ENCODE results near the gene NMBR. TPM values are rescaled to one million over a fixed set of nuclear protein-coding genes. Genes with fewer than 3 reads are reported as not detected.

The NMBR gene
- total RNA-seq, 1 donor from 2014 or later = 0.27 TPM

DNA sequence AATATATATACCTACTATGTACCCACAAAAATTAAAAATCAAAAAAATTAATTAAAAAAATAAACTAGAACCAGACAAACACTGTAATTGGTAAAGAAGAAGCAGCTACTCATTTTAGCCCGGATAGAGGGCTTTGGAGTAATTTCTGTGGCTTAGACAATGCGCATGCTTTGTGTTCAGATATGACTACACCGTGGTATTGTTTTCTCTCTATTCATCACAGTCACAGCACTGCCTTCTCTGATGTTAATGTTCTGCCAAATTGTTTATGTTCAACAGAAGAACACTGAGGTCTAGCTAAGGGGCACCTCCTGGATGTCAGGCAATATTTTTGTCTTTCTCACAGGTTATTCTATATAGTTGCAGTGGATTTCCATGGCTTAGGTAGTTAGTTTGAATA lies 91.7 kb downstream of the NMBR start:
- DNase-seq (ENCODE audit: low spot score in 2 of 2, unreplicated experiment in 2 of 2) = no peak
- Mint-ChIP-seq H3K9me3 (peaks cover 38% of the 10 kb centered on the region), H3K27me3 (ENCODE audit: low read depth) (no peaks in the 10 kb centered on the region), H3K27ac (no peak overlapping the region), H3K36me3 (peaks cover 19% of the 10 kb centered on the region), H3K4me1 (peaks cover 10% of the 10 kb centered on the region), H3K4me3 (no peak overlapping the region)
- TF ChIP-seq, protein P1, sequence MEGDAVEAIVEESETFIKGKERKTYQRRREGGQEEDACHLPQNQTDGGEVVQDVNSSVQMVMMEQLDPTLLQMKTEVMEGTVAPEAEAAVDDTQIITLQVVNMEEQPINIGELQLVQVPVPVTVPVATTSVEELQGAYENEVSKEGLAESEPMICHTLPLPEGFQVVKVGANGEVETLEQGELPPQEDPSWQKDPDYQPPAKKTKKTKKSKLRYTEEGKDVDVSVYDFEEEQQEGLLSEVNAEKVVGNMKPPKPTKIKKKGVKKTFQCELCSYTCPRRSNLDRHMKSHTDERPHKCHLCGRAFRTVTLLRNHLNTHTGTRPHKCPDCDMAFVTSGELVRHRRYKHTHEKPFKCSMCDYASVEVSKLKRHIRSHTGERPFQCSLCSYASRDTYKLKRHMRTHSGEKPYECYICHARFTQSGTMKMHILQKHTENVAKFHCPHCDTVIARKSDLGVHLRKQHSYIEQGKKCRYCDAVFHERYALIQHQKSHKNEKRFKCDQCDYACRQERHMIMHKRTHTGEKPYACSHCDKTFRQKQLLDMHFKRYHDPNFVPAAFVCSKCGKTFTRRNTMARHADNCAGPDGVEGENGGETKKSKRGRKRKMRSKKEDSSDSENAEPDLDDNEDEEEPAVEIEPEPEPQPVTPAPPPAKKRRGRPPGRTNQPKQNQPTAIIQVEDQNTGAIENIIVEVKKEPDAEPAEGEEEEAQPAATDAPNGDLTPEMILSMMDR (IDR thresholded peaks at IDR 0.05; ENCODE audit: unreplicated experiment) = no peak

DNA sequence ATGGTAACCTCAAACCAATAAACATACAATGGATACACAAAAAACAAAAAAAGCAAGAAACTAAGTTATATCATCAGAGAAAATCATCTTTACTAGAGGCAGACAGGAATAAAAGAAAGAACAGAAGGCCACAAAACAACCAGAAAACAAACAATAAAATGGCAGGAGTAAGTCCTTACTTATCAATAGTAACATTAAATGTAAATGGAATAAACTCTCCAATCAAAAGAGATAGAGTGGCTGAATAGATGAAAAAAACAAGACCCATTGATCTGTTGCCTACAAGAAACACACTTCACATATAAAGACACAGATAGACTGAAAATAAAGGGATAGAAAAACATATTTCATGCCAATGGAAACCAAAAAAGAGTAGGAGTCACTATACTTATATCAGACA lies 95.5 kb downstream of the NMBR start:
- H3K36me3 Mint-ChIP-seq = peaks cover 19% of the 10 kb centered on the region
- H3K4me3 Mint-ChIP-seq = no peak overlapping the region
- H3K27me3 Mint-ChIP-seq (ENCODE audit: low read depth) = no peaks in the 10 kb centered on the region
- TF ChIP-seq, protein P1 (IDR thresholded peaks at IDR 0.05; ENCODE audit: unreplicated experiment) = no peak
- H3K9me3 Mint-ChIP-seq = peaks cover 46% of the 10 kb centered on the region
- DNase-seq (ENCODE audit: low spot score in 2 of 2, unreplicated experiment in 2 of 2) = no peak
- H3K4me1 Mint-ChIP-seq = peaks cover 2% of the 10 kb centered on the region
- no peak overlapping the region for H3K27ac Mint-ChIP-seq

DNA sequence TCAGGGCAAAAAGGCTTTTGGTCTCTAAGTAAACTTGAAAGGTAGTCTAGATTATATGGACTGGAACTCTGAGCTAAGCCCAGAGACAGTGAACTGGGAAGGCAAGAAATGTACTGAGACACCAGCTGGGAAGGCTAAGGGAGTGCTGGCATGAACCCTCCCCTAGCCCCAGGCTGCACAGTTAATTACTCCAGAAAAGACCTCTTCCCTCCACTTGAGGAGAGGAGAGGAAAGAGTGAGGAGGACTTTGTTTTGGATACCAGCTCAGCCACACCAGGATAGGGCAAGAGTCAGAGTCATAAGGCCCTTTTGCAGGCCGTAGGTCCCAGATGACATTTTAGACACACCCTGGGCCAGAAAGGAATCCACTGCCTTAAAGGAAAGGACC lies 98.3 kb downstream of the NMBR start:
- peaks cover 11% of the 10 kb centered on the region for H3K4me1 Mint-ChIP-seq
- TF ChIP-seq, protein P1 (IDR thresholded peaks at IDR 0.05; ENCODE audit: unreplicated experiment) = no peak
- H3K27me3 Mint-ChIP-seq (ENCODE audit: low read depth) = no peaks in the 10 kb centered on the region
- H3K36me3 Mint-ChIP-seq = peaks cover 19% of the 10 kb centered on the region
- H3K27ac Mint-ChIP-seq = no peak overlapping the region
- no peak for DNase-seq (ENCODE audit: low spot score in 2 of 2, unreplicated experiment in 2 of 2)
- H3K9me3 Mint-ChIP-seq = peaks cover 39% of the 10 kb centered on the region
- no peak overlapping the region for H3K4me3 Mint-ChIP-seq

DNA sequence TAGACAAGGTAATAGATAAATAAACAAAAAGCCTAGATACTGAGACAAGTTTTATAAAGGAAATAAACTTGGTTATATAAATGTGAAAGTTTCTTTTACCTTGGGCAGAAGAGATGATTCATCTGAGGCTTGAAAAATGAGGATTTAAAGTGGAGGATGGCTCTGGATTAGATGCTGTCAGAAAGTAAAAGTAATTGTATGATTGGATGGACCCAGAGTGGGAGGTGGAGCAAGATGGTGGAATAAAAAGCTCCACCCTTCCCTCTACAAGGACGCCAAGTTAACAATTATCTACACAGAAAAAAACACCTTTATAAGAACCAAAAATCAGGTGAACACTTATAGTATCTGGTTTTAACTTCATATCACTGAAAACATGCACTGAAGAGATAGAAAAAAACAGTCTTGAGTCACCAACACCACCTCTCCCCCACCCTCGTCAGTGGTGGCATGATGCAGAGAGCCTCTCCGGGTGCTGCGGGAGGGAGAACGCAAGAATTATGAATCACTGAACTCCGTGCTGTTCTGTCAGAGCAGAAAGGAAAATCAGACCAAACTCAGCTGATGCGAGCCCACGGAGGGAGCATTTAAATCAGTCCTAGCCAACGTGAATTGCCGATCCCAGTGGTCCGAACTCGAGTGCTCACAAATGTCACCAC lies 98.9 kb downstream of the NMBR start:
- H3K27me3 Mint-ChIP-seq (ENCODE audit: low read depth) = peaks cover 2% of the 10 kb centered on the region
- peaks cover 16% of the 10 kb centered on the region for H3K36me3 Mint-ChIP-seq
- no peak overlapping the region for H3K4me3 Mint-ChIP-seq
- no peak for DNase-seq (ENCODE audit: low spot score in 2 of 2, unreplicated experiment in 2 of 2)
- TF ChIP-seq, protein P1 (IDR thresholded peaks at IDR 0.05; ENCODE audit: unreplicated experiment) = no peak
- H3K27ac Mint-ChIP-seq = no peak overlapping the region
- H3K4me1 Mint-ChIP-seq = peaks cover 11% of the 10 kb centered on the region
- peaks cover 35% of the 10 kb centered on the region for H3K9me3 Mint-ChIP-seq

DNA sequence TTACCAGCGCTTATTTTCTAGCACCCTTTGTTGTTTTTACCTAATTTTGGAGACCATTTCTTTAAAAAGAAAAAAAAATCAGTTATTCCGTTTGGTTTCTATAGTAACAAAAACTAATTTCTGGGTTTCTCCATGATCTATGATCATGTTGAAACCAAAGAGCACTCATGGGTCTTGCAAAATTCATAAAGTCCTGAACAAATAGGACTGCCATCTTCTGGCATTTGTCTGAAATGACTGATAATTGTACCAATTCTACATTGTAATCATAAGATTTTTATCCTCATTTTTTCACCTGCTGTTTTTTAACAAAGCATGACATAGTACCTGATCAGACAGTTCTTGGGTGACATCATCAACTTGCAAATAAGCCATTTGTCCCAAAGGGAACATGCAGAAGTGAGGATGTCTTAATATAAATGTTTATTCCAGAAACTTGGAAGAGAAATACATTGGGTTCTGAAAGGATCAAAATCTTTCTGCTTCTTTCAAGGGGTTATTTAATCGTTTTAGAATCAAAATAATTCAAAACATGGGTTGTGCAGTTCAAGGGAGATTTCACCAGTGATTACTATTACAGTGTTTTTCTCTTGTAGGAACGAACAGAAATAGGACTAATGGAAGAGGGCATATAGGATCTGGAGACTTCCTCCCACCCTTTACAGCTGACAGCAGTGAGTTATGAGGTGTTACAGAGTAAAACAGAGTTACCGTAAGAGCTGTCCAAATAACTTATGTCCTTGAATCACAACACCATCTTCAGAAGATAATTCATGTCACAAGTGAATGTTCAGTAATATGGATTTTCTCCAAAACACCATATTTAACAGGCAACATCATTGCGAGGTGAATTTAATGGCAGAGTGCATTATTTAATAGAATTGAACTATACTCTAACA lies 101.3 kb downstream of the NMBR start:
- peaks cover 11% of the 10 kb centered on the region for H3K4me1 Mint-ChIP-seq
- peaks cover 4% of the 10 kb centered on the region for H3K36me3 Mint-ChIP-seq
- DNase-seq (ENCODE audit: low spot score in 2 of 2, unreplicated experiment in 2 of 2) = no peak
- peaks cover 3% of the 10 kb centered on the region for H3K27me3 Mint-ChIP-seq (ENCODE audit: low read depth)
- TF ChIP-seq, protein P1 (IDR thresholded peaks at IDR 0.05; ENCODE audit: unreplicated experiment) = no peak
- H3K9me3 Mint-ChIP-seq = peaks cover 12% of the 10 kb centered on the region
- H3K4me3 Mint-ChIP-seq = no peak overlapping the region
- H3K27ac Mint-ChIP-seq = no peak overlapping the region
